Urothelium cell line (cell line): ENCODE measurements around the gene DYSF.

Source experiments
- DNase-seq: peaks from one replicate; pipeline ENCODE4 v3.0.0; 2011; ENCODE audit warnings: low spot score, mixed read lengths
- FAIRE-seq: peaks from 2 replicates; lab custom pipeline; 2011; peaks lifted over from hg19 to GRCh38; lab: Jason Lieb, UNC

DYSF gene

DNA sequence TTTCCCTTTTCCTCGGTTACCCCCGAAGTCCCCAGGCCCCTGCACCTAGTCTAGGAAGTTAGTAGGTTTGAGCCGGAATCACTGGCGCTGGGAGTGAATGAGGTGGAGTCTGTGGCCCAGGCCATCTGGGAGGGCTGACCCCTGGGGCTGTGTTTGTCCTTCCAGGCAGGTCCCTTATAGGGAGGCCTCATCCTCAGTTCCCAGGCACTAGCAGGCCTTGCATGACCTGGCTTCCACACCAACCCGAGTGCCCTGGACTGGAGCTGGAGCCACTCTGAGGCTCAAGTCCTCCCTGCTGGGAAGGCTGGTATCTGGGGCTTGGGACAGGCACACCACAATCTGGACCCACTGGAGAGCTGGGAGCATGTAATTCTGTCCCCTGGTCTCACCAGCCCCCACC lies 111.0 kb downstream of the DYSF start:
- FAIRE-seq (no peak), DNase-seq (no peak)

DNA sequence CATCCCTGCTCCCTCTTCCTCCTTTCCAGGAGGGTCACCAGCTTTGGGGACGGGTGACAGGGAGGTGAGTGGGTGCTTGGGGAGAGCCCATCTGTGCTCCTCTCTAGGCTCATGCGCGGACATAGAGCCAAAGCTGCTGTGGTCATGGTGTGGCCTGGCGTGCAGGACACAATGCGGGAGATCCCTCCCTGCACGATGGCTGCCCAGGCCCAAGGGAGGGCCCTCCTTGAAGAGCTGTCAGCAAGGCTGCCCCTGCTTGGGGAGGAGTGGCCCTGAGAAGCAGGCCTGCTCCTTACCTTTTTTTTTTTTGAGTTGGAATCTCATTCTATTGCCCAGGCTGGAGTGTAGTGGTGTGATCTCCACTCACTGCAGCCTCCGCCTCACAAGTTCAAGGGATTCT lies 111.4 kb downstream of the DYSF start:
- no peak for FAIRE-seq
- DNase-seq: no peak

DNA sequence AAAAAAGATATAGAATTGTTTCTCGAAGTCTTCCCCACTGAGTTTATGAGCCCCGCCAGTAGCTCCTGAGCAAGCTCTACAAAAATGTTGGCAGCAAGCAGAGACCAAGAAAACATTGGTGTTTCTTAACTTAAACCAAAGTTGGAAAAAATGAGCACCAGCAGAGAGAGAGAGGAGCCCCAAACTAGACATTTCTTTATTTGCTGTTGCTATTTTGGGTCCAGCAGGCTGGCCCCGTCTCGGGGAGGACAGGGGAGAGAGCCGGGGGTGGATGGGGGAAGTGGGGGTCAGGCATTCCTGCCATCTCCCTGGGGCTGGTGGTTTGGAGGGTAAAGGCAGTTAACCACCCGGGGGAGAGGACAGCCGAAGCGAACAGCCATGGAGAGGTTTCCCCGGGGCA lies 113.0 kb downstream of the DYSF start:
- DNase-seq (no peak), FAIRE-seq (no peak)

DNA sequence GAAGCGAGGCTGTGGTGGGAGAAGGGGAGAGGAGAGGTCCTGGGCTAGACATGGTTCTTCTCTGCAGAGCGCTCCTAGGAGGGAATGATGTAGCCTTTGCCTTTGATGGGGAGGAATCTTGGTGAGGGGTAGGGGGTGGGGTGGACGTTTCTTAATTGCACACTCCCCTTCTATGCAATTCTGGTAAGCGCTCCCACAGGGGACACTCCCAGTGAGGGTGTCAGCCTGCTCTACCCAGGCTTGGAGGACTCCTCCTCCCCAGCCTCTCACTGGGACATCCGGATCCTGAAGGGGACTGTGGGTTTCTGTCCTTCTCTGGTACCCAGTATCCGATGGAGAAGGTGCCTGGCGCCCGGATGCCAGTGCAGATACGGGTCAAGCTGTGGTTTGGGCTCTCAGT lies 114.3 kb downstream of the DYSF start:
- DNase-seq (no peak), FAIRE-seq (no peak)

DNA sequence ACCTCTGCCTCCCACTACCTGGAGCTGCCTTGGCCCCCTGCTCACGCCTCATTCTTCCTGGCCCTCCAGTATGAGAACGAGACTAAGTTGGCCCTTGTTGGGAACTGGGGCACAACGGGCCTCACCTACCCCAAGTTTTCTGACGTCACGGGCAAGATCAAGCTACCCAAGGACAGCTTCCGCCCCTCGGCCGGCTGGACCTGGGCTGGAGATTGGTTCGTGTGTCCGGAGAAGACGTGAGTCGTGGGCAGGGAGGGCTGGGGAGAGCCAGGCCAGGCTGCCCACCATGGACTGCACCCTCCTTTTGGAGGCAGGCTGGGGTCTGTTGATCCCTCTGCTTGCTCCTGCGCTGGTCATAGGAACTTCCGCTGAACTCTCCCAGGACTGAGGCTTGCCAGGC lies 114.7 kb downstream of the DYSF start:
- DNase-seq (no peak), FAIRE-seq (no peak)

DNA sequence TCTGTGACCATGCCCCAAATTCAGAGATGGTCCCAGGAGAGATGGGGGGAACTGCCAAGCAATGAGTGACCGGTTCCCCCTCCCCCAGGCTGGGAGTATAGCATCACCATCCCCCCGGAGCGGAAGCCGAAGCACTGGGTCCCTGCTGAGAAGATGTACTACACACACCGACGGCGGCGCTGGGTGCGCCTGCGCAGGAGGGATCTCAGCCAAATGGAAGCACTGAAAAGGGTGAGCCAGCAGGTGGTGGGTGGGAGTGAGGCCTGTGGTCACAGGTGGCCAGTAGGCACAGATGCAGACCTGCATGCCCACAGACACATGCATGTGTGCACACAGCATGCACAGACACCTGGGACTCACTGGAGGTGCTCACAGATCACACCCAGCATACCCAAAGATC lies 117.2 kb downstream of the DYSF start:
- FAIRE-seq: peak; percentile 13

DNA sequence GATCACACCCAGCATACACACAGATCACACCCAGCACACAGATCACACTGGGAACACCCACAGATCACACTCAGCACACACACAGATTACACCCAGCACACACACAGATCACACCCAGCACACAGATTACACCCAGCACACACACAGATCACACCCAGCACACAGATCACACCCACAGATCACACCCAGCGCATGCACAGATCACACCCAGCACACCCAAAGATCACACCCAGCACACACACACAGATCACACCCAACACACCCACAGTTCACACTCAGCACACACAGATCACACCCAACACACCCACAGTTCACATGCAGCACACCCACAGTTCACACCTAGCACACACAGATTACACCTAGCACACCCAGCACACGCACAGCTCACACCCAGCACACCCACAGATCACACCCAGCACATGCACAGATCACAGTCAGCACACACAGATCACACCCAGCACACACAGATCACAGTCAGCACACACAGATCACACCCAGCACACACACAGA lies 117.6 kb downstream of the DYSF start:
- DNase-seq: no peak
- no peak for FAIRE-seq

More for the DNA sequence above, 117.2 kb downstream of the DYSF start:
- DNase-seq: no peak

DNA sequence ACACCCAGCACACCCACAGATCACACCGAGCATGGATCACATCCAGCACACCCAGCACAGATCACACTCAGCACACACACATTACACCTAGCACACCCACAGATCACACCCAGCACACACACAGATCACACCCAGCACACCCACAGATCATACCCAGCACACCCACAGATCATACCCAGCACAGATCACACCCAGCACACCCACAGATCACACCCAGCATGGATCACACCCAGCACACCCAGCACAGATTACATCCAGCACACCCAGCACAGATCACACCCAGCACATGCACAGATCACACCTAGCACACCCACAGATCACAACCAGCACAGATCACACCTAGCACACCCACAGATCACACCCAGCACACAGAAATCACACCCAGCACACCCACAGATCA lies 118.6 kb downstream of the DYSF start:
- DNase-seq (no peak), FAIRE-seq (no peak)

DNA sequence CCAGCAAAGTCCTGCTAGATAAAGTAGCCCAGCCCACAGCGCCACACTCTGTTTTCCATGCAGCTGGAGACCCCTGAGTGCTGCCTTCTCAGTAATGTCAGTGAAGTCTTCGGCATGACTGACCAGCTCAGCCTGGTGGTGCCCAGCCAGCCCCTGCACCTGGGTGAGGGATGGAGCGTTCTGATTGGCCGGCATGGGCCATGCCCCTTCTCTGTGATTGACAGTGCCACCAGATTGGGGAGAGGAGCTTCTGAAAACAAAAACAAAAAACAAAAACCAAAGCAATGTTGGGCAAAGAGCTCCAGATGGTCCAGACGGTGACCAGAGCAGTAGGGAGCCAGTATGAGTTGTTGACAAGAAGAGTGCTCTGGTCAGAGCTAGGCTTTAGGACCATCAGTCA lies 122.6 kb downstream of the DYSF start:
- no peak for DNase-seq
- no peak for FAIRE-seq

DNA sequence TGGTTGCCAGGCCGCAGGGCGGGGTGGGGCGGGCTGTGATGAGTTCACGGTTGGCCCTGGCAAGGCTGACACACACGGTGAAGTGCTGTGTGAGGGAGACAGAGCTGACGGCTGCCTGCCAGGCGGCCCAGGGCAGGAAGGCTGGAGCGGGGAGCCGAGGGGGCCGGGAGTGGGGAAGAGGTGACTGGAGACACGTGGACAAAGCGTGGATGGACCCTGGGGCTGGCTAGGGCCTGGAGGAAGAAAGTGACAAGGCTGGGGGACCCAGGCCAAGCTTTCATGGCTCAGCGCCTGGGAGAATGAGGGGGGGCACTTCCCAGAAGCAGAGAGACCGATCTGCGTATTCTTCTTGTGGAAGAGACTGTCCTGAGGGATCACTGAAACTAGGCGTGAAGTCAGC lies 123.2 kb downstream of the DYSF start:
- FAIRE-seq: no peak
- DNase-seq: no peak

DNA sequence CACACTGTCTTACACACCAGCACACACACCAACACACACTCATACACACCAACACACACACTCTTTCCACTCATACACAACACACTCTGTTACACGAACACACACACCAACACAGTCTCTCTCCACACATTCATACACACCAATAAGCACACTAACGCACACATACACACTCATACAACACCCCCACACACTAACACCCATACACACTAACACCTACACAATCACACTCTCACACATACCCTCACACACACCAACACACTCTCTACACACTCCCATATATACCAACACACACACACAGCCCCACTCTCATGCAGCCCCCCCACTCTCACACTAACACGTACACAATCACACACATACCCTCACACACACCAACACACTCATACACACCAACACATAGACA lies 123.8 kb downstream of the DYSF start:
- DNase-seq: no peak
- peak; percentile 94 for FAIRE-seq

DNA sequence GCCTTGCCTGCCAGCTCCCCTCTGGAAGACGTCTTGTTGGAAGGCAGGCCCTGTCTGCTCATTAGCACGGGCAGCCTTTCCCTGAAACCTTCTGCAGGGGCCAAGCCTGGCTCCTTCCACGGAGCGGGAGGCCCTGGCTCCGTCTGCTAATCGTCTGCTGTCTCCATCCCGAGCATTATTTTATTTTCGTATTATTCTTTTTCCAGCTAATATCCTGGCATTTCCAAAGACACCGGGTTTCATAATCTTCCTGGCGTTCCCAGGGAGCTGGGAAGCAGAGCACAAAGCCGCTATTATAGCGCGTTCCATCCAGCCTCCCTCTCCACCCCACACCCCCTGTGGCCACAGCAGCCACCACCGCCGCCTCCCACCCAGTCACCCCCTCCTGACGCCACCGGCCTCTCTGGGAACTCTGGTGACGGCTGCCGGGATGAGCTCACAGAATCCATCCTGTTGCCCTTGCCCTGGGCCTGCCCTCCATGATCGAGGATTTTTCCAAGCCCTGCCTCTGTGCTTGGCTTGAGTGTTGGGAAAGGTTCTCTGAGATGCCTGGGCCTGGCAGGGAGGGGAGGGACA lies 125.5 kb downstream of the DYSF start:
- no peak for DNase-seq

DNA sequence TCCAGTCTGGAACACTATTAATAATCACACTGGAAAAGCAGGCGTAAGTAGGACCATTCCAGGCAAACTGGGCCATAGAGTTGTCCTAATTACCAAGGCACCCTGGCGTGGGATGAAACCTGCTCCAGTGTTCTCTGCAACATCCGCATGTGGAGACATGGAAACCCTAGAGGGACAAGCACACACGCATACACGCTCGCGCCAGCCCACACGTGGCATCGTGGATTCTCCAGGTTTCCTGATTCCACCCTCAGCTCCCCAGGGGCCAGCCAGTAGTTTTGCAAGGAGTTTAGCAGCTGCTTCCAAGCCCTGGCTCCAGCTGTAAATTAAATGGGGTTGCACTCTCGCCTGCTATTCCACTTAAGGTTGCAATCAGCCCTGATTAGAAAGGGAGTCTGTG lies 127.7 kb downstream of the DYSF start:
- DNase-seq (no peak), FAIRE-seq (no peak)

More for the DNA sequence above, 125.5 kb downstream of the DYSF start:
- FAIRE-seq: no peak

DNA sequence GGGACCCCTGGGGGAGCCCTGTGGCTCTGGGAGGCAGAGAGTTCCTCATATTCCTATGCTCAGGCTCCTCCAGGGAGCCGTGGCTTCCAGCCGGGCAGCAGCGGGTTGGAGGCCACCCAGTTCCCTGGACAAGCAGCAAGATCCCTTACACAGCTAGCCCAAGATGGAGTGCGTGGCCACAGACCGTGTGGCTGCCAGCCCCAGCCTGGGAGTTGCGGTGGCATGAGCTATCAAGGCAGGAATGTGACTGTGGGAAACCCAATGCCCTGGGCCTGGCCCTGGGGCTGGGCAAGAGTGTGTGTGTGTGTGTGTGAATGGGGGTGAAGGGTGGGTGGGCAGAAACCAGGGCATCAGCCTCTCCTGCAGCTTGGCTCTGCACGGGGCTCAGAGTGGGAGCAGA lies 130.5 kb downstream of the DYSF start:
- no peak for FAIRE-seq
- peak; percentile 33 for DNase-seq

DNA sequence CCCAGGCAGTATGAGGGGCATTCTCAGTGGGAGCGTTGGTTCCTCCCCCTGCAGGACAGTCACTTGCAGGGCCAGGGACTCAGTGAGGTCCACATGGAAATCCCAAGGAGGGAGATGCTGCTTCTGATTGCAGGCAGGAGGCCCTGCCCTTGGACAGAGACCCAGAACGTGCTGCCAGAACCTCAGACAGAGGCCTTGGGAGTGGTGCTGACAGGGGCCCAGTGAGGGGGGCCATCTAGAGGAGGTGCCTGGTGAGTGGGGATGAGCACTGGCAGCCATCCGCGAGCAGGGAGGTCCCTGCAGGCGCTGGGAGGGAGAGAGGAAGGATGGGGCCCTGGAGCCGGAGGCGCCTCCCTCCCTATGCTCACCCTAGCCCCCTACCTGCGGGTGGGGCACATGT lies 133.1 kb downstream of the DYSF start:
- DNase-seq (no peak), FAIRE-seq (no peak)

DNA sequence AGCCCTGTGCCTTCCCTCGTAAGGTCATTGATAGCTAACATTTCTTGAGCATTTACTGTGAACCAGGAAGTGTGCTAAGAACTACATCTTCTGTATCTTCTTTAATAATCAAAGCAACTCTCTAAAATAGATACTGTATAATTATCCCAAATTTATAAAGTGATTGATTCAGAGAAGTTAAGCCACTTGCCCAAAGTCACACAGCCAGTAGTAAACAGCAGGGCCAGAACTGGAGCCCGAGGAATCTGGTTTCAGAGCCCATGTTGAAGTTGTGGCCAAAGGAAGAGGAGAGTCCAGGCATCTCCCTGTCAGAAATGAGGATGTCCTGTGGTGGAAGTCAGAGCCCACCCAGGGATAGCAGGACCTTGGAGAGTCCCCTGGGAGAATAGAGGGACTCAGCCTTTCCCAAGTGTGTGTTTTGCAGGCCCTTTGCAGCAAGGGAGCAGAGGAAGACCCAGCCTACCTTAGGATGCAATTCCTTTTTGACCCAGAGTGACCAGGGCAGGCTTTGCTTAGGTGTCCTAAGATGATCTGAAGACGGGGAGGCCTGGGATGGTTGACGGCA lies 134.2 kb downstream of the DYSF start:
- no peak for DNase-seq
- FAIRE-seq: no peak

DNA sequence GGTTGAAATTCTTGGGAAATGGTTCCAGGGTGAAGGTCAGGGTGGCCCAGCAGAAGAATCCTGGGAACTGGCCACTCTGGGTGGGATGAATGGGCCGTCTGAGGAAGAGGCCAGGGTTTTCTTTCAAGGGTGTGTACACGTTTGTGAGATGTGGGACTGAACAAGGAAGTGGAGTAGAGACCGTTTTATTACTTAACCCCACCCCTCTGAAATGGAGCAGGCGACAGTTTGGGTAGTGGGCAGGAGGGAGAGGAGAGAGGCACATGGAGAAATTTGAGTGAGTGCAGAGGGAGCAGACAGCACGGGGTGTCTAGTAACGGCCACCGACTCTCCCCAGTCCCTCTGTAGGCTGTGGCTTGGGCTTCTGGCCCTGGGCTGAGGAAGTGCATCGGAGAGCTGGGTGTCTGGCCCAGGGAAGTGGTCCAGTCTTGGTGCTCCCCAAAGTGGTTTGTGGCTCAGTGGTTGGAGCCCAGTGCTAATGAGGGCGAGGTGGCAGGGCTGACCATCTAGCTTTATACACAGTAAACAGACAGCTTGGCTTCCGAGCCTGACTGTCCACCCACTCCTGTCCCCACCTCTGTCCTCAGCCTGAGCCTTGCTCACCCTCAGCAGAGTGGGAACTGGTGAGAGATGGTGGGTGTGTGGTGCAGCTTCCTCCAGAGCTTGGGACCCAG lies 135.3 kb downstream of the DYSF start:
- FAIRE-seq (no peak), DNase-seq (no peak)

DNA sequence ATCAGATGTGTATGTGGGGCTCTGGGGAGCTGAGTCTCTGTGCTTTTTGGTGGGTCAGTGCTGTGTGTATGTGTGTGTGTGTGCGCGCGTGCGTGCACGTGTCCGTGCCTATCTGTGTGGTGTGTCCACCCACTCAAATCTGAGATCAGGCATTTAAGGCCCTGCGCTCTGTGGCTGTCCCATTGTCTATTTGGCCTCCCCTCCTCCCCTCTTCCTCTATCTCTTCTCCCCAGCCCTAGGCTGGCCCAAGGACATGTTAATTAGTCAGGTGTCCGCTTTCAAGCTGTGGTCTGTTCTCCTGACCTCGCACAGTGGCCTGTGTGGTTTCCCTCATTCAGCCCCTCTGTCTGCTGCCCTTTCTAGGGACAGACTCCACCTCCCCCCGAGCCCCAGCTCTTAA lies 136.4 kb downstream of the DYSF start:
- FAIRE-seq (no peak), DNase-seq (no peak)

DNA sequence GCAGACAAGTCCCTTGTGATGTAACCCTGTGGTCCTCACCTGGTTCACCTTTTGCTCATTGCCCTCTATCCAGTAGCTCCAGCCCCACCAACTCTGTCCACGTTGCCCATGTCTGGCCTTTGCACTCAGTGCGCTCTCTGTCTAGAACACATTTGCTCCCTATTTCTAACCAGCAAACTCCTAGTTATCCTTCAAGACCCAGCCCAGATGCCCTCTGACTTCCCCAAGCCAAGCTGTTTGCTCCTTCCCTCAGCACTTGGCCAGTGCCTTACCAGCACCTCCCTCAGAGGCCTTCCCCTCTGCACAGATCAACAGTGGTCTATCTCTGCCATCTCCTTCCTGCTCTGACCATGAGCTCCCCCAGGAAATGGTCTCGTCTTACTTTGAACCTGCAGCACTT lies 137.7 kb downstream of the DYSF start:
- FAIRE-seq: no peak
- DNase-seq: no peak

DNA sequence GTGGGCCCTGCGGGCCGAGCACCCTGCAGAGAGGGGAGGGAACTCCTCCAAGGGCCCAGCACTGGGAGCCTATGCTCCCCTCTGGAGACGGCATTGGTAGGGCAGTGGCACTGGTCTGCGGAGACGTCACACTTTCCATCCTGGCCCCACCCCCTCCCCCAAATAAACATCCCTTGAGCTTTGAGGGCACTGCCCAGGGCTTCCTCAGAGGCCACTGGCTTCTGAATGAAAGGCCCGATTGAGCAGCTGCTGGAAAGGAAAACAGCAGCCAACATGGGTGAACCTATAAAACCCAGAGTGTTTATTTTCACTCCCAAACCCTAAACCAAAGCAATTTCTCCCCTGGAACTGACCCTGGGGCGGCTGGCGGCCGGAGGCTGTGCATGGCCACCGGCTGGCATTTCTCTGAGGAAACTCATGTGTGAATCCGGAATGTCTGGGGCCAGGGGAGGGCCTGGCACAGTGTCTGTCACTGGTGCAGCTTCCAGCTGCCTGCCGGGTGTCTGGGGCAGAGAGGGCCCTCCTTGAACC lies 138.9 kb downstream of the DYSF start:
- DNase-seq (no peak), FAIRE-seq (no peak)

DNA sequence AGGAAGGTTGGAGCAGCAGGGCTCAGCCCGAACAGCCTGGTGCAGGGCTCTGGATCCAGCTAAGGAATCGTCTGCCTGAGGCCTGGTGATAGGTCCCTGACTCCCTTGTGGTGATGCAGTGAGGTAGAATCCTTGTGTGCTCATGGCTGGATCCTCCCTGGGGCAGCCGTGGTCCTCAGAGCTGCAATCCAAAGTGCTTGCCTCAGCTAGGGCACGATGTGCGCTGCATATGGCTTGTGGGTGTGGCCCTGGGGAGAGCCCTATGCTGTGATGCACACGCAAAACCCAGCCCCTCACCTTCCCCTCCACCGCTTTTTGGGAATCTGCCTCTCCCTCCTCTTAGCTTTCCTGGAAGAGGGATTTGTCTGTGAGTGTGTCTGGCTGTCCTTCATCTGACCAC lies 142.2 kb downstream of the DYSF start:
- FAIRE-seq: peak; percentile 30
- DNase-seq: no peak

DNA sequence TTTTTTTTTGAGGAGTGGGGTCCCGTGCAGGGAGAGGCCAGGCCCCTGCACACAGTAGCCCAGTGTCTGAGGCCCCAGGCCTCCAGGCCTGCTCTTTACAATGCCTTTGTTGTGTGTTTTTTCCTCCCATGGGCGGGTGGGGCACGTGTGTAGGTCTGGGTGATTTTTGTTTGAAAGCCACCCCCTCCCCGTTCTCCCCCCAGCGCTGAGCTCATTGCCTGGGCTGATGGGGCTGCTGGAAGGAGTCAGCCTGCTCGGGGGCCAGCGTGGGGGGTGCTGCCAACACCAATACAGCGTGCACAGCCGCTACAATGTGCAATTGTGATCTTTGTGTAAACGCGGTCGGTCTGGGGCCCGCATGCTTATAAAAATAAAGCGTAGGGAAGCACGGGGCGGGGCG lies 142.7 kb downstream of the DYSF start:
- DNase-seq (no peak), FAIRE-seq (no peak)
